Upper lobe of left lung (tissue), 4 donors: ENCODE data around the gene PLEKHG3.

Experiments used
- EP300 ChIP-seq, 4 donors: sonication (generic); formaldehyde crosslinking; IDR thresholded peaks; one replicate each; pipeline ENCODE4 v1.5.1; 2017; ENCODE audit warnings: antibody characterized with exemption in 4 of 4, control low read depth in 2 of 4
- POLR2A ChIP-seq, 4 donors: fragments of 450-650 bp; IDR thresholded peaks; one replicate each; pipeline ENCODE4 v1.5.1; 2016 to 2017; ENCODE audit warnings: antibody characterized with exemption in 4 of 4, mild to moderate bottlenecking in 2 of 4
- TF ChIP-seq, protein P1 (sequence below), 6 experiments: fragments of 450-650 bp in 4 of 6; fragments of 200-600 bp in 2 of 6; sonication (generic) in 2 of 6; IDR thresholded peaks; one replicate each; pipeline ENCODE4 v1.5.1; 2016 to 2019; ENCODE audit warnings: antibody characterized with exemption in 6 of 6

- TF ChIP-seq, protein P1, sequence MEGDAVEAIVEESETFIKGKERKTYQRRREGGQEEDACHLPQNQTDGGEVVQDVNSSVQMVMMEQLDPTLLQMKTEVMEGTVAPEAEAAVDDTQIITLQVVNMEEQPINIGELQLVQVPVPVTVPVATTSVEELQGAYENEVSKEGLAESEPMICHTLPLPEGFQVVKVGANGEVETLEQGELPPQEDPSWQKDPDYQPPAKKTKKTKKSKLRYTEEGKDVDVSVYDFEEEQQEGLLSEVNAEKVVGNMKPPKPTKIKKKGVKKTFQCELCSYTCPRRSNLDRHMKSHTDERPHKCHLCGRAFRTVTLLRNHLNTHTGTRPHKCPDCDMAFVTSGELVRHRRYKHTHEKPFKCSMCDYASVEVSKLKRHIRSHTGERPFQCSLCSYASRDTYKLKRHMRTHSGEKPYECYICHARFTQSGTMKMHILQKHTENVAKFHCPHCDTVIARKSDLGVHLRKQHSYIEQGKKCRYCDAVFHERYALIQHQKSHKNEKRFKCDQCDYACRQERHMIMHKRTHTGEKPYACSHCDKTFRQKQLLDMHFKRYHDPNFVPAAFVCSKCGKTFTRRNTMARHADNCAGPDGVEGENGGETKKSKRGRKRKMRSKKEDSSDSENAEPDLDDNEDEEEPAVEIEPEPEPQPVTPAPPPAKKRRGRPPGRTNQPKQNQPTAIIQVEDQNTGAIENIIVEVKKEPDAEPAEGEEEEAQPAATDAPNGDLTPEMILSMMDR (IDR thresholded peaks at IDR 0.05): no peak
- TF ChIP-seq POLR2A (IDR thresholded peaks at IDR 0.05) (no peak), EP300 (IDR thresholded peaks at IDR 0.05) (no peak)
Observed at GRCh38 chr14:64663174-64663573, 41.0 kb upstream of the PLEKHG3 start.
